ENCODE data around the gene PHF12. TPM values are rescaled to one million over a fixed set of nuclear protein-coding genes. Genes with fewer than 3 reads are reported as not detected.

The PHF12 gene
- total and polyA plus RNA-seq, 2 of the 13 experiments (the other 11 are each of a cell fraction or from before 2014, with no cell fraction given) = 9.8 to 17.1 TPM

DNA sequence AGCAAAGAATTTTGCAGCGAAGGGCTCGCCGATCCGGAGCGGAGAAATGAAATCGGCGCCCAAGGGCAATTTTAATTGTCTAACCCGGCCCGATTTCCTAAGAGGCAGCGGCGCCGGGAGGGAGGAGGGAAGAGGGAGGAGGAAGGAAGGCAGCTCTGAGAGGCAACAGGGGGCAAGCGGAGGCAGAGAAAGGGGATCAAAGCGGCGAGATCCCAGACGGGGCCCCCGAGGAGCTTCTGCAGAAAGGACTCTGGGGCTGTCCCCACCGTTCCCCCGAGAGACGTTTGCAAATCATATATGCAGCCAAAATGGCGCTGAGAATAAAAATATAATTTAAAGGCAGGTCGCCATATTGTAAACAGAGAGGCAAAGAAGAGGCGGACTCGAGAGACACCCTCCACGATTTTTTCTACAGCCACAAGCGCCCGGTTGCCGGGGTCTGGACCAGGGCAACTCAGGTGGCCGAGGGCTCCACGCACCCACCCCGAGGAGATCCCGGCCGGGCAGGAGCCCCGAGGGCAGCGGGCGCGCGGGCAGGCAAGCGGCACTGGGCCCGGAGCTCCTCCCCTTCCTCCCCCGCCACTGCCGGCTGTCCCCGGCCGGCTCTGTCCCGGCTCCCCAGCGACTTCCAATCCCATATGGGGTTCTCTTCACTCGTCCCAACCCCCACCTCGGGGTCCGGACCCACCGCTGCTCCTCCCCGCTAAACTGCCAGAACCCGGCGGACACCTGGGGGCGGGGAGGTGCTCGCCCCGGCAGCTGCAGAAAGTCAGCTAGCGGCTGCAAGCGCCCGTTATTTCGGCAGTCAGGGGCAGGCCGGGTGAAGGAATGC, 1.9 kb downstream of the PHF12 start (continued):
- TF ChIP-seq NFIC (IDR thresholded peaks at IDR 0.05; ENCODE audit: low read length) (0 out of 2 replicates have a peak, but pooled peaks have one; percentile 29), GPN1 (CRISPR knock-in tag; IDR thresholded peaks at IDR 0.05; ENCODE audit: borderline replicate concordance) (no peak), SPEN (CRISPR knock-in tag; IDR thresholded peaks at IDR 0.05; ENCODE audit: low read depth) (no peak), FOXA1 (IDR thresholded peaks at IDR 0.05) (no peak), FOXA1 (CRISPR knock-in tag; IDR thresholded peaks at IDR 0.05) (peak; percentile 9; the same call in 1 of the 2 replicates), MYC (CRISPR knock-in tag; IDR thresholded peaks at IDR 0.05; ENCODE audit: borderline replicate concordance) (peak; percentile 29; the same call in 1 of the 2 replicates), KDM2A (CRISPR knock-in tag; IDR thresholded peaks at IDR 0.05; ENCODE audit: borderline replicate concordance, low read depth) (peak; percentile 22; the same call in 1 of the 2 replicates), SIN3A (IDR thresholded peaks at IDR 0.05; ENCODE audit: borderline replicate concordance, low read depth, low read length) (peak; percentile 2; the same call in 1 of the 2 replicates), PAXIP1 (CRISPR knock-in tag; conservative IDR thresholded peaks at IDR 0.05) (0 out of 2 replicates have a peak, but pooled peaks have one; percentile 5), YY1 (IDR thresholded peaks at IDR 0.05; ENCODE audit: insufficient read depth, insufficient replicate concordance, low read depth, low read length) (peak; percentile 85), SNAI1 (CRISPR knock-in tag; IDR thresholded peaks at IDR 0.05; ENCODE audit: borderline replicate concordance) (peak; percentile 32; the same call in 1 of the 2 replicates), TBX2 (CRISPR knock-in tag; IDR thresholded peaks at IDR 0.05; ENCODE audit: borderline replicate concordance) (no peak), SMYD3 (CRISPR knock-in tag; IDR thresholded peaks at IDR 0.05) (0 out of 2 replicates have a peak, but pooled peaks have one; percentile 6), HES4 (CRISPR knock-in tag; IDR thresholded peaks at IDR 0.05; ENCODE audit: borderline replicate concordance) (0 out of 2 replicates have a peak, but pooled peaks have one; percentile 30), ZNF317 (CRISPR knock-in tag; IDR thresholded peaks at IDR 0.05) (no peak), ZNF678 (CRISPR knock-in tag; IDR thresholded peaks at IDR 0.05) (no peak), NAIF1 (CRISPR knock-in tag; IDR thresholded peaks at IDR 0.05; ENCODE audit: borderline replicate concordance) (0 out of 2 replicates have a peak, but pooled peaks have one; percentile 2)
- TF ChIP-seq, protein P1, sequence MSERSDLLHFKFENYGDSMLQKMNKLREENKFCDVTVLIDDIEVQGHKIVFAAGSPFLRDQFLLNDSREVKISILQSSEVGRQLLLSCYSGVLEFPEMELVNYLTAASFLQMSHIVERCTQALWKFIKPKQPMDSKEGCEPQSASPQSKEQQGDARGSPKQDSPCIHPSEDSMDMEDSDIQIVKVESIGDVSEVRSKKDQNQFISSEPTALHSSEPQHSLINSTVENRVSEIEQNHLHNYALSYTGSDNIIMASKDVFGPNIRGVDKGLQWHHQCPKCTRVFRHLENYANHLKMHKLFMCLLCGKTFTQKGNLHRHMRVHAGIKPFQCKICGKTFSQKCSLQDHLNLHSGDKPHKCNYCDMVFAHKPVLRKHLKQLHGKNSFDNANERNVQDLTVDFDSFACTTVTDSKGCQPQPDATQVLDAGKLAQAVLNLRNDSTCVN (CRISPR knock-in tag; IDR thresholded peaks at IDR 0.05; ENCODE audit: borderline replicate concordance) = 0 out of 2 replicates have a peak, but pooled peaks have one; percentile 12
- TF ChIP-seq, protein P2, sequence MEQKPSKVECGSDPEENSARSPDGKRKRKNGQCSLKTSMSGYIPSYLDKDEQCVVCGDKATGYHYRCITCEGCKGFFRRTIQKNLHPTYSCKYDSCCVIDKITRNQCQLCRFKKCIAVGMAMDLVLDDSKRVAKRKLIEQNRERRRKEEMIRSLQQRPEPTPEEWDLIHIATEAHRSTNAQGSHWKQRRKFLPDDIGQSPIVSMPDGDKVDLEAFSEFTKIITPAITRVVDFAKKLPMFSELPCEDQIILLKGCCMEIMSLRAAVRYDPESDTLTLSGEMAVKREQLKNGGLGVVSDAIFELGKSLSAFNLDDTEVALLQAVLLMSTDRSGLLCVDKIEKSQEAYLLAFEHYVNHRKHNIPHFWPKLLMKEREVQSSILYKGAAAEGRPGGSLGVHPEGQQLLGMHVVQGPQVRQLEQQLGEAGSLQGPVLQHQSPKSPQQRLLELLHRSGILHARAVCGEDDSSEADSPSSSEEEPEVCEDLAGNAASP (CRISPR knock-in tag; IDR thresholded peaks at IDR 0.05; ENCODE audit: borderline replicate concordance) = 0 out of 2 replicates have a peak, but pooled peaks have one; percentile 4
- TF ChIP-seq, protein P3, sequence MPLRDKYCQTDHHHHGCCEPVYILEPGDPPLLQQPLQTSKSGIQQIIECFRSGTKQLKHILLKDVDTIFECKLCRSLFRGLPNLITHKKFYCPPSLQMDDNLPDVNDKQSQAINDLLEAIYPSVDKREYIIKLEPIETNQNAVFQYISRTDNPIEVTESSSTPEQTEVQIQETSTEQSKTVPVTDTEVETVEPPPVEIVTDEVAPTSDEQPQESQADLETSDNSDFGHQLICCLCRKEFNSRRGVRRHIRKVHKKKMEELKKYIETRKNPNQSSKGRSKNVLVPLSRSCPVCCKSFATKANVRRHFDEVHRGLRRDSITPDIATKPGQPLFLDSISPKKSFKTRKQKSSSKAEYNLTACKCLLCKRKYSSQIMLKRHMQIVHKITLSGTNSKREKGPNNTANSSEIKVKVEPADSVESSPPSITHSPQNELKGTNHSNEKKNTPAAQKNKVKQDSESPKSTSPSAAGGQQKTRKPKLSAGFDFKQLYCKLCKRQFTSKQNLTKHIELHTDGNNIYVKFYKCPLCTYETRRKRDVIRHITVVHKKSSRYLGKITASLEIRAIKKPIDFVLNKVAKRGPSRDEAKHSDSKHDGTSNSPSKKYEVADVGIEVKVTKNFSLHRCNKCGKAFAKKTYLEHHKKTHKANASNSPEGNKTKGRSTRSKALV (CRISPR knock-in tag; IDR thresholded peaks at IDR 0.05) = 0 out of 2 replicates have a peak, but pooled peaks have one; percentile 29
